Activated CD4-positive, alpha-beta T cell treated with anti-CD3 and anti-CD28 coated beads, Interleukin-2, Interleukin-4, amounts not matched to agents 100 ng/mL and 50 ng/mL, durations not matched to agents 16 hours and 8 hours (primary cell): ENCODE results near the gene ZNF439.
"Not testable (repeated sequence)": the region's sequence is repeated elsewhere in the genome, so short reads cannot be mapped to it uniquely, and the experiment has no call there.

Source experiments
- DNase-seq: peaks from one replicate; pipeline ENCODE4 v3.0.0-alpha.2; 2020; ENCODE audit warnings: low spot score

ZNF439 gene

DNA sequence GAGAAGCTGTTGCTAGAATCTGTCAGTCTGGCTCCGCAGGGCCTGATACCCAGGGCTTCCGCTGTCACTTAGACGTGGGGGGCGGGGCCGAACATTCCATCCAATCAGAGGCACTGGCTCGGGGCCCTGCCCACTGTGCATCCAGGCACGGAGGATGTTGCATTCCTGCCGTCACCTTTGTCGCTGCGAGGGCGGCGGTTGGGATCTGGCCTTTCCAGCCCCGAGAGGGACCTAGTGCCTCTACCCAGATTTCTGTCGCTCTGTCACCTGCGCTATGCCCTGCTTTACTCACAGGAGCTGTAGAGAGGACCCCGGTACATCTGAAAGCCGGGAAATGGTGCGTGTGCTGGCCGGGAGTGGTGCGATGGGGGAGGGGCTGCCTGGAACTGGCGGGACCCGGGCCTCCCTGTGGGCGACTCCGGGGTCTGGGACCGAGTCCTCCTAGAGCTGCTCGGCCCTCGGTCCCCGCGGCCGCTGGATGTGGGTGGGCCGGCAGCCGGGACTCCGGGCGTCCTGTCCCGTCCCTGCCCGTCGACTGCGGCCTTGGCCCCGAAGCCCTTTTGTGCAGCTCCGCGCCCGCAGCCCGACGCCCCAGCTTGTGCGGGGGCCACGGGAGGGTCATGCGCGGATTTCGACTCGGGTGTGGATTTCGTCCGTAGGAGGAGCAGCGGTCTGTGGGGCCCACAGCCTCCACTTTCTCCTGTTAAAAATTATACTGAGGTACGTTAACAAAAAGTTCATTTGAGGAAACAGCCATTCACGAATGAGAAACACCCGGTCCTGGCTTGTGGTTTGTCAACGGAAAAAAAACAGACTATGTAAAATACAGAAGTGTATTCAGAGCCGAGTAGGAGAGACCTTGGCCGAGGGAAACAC is at the start of gene ZNF439:
ZNF439 (plus strand) TSS at position 133 of the 876 bp plus-strand sequence; CDS start at position 275, 142 bp downstream.
- DNase-seq: peak; percentile 43

DNA sequence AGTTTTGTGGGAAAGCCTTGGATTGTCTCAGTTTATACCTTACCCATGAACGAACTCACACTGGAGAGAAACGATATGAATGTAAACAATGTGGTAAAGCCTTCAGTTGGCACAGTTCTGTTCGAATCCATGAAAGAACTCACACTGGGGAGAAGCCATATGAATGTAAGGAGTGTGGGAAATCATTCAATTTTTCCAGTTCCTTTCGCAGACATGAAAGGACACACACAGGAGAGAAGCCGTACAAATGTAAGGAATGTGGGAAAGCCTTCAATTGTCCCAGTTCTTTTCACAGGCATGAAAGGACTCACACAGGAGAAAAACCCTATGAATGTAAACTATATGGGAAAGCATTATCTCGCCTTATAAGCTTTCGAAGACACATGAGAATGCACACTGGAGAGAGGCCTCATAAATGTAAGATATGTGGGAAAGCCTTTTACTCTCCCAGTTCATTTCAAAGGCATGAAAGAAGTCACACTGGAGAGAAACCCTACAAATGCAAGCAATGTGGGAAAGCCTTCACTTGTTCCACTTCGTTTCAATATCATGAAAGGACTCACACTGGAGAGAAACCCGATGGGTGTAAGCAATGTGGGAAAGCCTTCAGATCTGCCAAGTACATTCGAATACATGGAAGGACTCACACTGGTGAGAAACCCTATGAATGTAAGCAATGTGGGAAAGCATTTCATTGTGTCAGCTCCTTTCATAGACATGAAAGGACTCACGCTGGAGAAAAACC is 42.0 kb upstream of the ZNF439 start:
- DNase-seq: no peak

DNA sequence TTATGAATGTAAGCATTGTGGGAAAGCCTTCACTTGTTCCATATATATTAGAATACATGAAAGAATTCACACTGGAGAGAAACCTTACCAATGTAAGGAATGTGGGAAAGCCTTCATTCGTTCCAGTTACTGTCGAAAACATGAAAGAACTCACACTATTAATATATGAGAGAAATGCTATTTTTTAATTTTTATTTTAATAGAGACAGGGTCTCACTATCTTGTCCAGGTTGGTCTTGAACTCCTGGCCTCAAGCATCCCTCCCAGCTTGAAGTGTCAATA is 41.5 kb upstream of the ZNF439 start:
- DNase-seq: no peak

DNA sequence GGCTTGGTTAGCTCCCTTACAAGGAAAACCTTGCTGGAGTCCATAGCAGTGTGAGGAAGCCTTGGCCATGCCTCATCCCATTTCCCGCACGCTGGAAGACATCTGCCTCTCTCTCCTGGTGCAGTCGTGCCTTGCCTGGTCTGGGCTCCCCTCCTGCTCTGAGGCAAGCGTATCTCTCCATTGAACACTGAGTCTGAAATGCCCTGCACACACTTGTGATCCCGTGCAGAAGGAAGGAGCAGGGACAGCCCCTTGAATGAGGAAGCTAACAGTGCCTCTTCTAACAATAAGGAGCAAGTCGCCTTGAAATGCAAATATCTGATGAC is 34.9 kb upstream of the ZNF439 start:
- DNase-seq: no peak

DNA sequence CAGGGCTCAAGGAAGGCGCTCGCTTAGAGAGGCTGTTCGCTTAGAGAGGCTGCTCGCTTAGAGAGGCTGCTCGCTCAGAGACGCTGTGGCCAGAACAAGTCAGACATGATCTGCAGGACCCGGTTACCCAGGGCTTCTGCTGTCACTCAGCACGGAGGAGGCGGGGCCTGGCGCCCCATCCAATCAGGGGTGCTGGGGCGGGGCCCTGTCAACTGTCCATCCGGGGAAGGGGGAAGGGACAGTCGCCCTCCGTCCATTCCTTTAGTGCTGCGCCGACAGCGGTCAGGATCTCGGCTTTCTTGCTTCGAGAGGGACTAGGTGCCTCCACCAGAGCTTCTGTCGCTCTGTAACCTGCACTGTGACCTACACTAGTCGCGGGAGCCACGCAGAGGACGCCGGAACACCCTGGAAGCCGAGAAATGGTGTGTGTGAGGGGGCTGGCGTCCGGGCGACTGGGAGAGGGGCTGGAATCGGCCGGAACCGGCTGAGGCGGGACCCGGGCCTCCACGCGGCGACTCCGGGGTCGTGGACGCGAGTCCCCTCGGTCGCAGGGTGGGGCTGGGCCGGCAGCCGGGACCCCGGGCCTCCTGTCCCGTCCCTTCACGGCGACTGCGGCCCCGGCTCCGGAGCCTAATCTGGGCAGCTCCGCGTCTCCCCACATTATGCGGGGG is 34.4 kb upstream of the ZNF439 start, which contains the start of gene ZNF440:
ZNF440 (plus strand) TSS at position 245 of the 671 bp plus-strand sequence; CDS start at position 420, 175 bp downstream.
- DNase-seq: peak; percentile 89

DNA sequence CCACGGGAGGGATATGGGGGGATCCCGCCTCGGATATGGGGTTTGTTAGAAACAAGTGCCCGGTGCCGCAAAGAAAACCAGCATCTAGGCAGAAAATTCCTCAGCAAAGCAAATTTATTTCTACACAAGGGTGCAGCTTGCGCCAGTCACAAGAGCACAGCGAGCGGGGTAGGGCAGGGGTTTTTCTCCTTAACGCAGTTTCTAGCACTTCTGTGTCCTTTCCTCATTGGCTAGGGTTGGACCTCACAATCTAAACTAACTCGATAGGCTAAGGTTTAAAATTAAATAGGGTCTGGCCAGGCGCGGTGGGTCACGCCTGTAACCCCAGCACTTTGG is 33.9 kb upstream of the ZNF439 start:
- no peak for DNase-seq

DNA sequence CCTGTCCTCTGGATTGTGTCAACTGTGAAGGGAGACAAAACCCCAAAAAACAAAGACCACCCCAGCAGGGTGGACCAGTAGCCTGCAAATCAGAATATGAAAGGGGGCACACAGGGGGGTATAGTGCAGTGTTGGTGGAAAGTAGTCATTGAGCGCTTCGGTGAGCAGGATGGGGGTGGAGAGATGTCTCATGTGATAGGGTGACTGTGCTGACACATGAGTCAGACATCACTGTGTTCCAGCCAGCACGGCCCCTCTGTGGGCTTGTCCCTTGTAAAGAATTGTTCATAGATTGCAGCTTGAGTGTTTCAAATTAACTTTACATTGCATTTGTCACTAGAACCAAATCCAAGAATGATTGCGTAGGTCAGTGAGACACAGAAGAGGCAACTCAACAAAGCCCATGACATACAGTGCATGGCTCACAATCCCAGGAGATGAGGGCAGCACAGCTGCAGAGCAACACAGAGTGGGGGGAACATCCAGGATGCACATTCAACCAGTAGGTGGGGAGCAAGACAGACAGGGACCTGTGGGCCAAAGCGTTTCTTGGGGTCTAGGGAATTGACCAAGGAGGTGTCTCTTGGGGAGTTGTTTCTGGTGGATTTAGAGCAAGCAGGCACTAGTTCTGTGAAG is 26.9 kb upstream of the ZNF439 start:
- DNase-seq: no peak

DNA sequence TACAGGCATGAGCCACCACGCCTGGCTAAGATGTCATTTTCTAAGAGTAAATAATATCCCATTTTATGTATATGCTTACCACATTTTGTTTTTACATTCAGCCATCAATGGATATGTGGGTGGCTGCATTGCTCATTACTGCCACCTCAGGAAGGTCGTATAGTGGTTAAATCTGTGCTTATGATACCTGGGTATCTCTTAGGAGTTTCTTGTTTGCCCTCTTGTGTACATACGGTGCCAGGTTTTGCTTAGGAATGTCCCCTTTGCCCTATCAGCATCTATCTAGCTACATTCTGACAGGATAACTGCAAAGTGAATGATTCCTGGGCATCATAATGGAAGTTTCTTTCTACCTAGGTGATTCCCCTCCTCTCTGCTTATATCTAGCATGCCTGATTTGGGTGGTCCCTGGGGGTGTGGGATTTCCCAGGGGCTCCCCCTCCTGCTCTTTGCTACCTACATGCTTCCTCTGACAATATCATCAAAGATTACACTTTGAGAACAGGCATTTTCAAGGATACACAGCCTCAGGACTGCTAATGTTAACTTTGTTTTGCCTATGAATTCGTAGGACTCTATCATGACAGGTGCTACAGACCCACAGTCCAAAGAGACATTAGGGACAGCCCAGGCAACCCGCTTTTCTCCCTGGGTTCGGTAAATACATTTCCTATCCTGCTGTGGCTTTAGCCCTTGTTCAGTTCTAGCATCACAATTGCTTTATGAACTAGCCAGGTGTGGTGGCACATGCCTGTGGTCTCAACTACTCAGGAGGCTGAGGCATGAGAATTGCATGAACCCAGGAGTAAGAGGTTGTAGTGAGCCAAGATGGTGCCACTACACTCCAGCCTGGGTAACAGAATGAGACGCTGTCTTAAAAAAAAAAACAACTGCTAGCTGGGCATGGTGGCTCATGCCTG is 19.3 kb upstream of the ZNF439 start:
- DNase-seq: not testable (repeated sequence)

DNA sequence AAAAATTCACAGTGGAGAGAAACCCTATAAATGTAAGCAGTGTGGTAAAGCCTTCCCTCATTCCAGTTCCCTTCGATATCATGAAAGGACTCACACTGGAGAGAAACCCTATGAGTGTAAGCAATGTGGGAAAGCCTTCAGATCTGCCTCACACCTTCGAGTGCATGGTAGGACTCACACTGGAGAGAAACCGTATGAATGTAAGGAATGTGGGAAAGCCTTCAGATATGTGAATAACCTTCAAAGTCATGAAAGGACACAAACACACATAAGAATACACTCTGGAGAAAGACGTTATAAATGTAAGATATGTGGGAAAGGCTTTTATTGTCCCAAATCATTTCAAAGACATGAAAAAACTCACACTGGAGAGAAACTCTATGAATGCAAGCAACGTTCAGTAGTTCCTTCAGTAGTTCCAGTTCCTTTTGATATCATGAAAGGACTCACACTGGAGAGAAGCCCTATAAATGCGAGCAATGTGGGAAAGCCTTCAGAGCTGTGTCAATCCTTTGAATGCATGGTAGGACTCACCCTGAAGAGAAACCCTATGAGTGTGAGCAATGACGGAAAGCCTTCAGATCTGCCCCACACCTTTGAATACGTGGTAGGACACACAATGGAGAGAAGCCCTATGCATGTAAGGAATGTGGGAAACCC is 16.1 kb upstream of the ZNF439 start:
- no peak for DNase-seq

DNA sequence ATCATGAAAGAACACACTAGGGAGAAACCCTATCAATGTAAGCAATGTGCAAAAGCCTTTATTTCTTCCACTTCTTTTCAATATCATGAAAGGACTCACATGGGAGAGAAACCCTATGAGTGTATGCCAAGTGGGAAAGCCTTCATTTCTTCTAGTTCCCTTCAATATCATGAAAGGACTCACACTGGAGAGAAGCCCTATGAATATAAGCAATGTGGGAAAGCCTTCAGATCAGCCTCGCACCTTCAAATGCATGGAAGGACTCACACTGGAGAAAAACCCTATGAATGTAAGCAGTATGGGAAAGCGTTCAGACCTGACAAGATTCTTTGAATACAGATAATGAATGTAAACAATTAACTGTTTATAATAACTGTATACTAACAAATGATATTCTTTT is 15.0 kb upstream of the ZNF439 start:
- no peak for DNase-seq

DNA sequence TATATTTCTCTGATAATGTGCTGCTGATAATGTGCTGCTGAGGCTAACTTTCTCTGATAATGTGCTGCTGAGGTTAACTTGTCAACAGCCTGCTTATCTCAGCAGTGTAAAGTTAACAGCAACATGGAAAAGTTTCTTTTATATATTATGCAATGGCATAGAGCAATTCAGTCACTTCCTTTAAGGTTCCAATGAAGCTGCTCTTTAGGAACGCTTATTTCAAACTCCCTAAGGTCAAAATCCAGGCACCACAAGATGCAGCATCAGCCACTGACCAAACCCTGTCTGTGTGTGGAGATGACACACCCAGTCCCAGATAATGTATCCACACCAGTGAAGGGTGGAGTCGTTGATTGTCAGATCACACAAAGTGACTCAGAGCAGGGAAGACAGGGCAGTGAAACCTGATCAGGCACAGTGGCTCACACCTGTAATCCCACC is 12.9 kb upstream of the ZNF439 start:
- DNase-seq: not testable (repeated sequence)

DNA sequence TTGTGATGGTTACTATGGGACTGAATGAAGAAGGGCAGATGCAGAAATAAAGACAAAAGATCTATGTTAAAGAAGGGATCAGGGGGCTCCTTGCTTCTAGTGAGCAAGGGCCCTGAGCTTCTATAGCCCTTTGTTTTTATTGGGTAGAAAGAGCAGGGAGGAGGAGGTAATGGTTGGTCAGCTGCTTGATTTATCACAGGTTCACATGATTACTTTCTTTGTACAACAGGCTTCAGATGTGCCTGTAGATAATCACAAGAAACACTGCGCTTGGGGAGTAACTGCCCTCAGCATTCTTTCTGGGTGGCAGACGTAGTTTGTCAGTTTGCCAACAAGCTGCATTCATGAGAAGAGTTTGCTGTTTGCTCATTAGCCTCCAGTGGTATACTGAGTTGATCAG is 4.8 kb upstream of the ZNF439 start:
- no peak for DNase-seq

DNA sequence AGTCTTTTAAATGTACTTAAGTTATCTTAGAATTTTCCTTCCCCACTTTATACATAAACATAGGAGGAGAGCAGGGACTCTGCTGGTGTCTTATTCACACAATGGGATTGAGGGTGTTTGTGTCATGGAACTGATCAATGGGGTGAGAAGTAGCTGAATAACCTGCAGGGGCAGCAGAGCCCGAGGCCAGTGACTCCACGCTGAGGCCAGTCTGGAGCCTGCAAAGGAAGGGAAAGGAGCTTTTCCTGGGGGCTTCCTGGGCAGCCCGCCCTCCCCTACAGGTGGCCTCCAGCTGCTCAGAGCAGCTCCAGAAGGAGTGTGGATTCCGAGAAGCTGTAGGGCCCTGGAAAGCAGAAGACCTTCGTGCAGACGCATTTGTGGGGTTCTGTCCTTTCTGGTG is 911 bp upstream of the ZNF439 start:
- DNase-seq: not testable (repeated sequence)

DNA sequence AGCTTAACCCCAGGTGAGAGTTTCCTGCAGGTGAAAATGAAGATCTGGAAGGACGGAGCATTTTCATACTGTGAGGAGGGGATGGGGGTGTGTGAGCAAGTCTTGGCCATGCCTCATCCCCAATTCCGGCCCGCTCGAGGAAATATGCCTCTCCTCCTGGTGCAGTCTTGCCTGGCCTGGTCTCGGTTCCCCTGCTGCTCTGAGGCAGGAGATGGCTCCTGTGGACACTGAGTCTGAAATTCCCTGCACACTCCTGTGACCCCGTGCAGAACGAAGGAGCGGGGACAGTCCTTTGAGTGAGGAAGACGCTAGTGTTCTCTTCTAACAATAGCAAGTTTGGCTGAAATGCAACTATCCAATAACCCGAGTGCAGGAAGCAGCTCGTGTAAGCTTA is 329 bp upstream of the ZNF439 start:
- DNase-seq: no peak

DNA sequence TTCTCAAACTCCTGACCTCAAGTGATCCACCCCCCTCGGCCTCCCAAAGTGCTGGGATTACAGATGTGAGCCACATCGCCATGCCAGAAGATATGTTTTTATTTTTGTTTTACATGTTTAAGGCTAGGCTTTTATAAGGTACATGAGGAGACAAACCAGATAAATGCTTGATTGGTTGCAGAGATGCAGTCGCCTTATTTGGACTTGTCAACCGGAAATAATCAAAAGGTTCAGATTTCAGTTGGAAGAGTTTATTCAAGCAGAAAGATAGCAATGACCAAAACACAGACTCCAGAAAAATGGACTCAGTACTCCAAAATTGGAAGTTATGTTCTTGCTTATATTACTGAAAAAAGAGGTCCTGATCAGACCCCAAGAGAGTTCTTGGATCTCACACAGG is 1.8 kb downstream of the ZNF439 start:
- not testable (repeated sequence) for DNase-seq

DNA sequence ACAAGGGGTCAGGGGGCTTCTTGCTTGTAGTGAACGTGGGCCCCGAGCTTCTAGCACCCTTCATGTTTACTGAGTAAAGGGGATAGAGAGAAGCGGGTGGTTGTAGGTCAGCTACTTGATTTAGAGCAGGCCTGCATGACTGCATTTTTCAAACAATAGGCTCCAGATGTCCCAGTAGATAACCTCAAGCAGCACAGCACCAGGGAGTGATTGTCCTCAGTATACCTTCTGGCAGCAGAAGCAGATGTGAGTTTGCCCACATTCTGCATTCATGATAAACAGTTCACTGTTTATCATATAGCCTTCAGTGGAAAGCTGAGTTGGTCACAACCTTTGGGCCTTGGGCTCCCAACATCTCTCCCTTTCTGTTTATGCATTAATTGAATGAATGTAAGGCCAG is 4.8 kb downstream of the ZNF439 start:
- DNase-seq: no peak

DNA sequence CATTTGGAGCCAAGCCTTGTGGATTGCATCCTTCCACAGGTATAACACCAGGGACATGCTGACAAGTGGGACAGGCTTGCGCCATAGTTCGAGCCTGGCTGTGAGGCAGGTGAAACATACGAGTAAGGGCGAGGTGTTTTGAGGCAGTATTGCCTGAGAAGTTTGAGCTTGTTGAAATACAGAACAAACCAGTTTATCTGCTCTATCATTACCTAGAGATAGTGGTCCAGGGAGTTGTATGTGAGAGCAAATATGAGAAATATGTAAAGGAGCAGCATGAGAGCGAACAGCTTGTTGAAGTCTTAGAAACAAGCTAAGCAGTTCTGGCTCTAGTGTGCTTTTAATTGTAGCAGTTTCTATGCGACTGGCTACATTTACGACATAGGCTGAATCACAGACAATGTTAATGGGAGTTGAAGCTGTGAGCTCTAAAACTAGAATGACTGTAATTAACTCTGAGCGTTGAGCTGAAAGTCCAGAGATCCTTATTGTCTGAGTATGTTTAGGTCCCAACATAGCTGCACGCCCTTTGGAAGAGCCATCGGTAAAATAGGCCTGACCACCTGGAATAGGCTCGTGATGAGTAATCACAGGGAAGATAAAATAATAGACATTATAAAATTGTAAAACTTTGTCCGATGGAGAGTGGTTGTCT is 8.2 kb downstream of the ZNF439 start:
- DNase-seq: no peak

DNA sequence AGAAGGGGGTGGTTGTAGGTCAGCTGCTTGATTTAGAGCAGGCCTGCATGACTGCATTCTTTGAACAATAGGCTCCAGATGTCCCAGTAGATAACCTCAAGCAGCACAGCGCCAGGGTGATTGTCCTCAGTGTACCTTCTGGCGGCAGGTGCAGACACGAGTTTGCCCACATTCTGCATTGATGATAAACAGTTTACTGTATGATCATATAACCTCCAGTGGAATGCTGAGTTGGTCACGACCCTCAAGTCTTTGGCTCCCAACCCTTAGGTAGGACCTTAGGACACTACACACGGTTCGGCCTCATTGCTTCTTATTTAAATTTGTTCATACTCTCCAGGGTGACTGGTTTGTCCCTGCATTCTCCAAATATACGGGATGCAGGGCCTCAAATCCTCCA is 12.2 kb downstream of the ZNF439 start:
- no peak for DNase-seq

DNA sequence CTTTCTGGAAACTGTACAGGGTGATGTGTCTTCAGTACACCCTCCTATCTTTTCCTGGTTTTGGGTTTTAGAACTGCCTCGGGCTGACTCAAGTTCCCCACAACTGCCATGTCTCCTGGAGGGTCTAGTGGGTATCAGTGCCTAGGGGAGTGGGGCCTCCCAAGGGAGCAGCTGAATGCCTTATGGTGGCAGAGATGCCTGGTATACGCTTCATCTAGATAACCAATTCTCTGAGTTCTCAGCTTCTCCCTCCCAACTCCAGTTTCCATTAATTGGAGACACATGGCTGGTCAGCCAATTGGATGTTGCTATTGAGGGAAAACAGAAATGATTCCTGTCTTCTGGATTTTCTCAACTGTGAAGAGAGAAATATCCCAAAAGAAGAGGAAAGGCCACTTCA is 12.8 kb downstream of the ZNF439 start:
- no peak for DNase-seq

DNA sequence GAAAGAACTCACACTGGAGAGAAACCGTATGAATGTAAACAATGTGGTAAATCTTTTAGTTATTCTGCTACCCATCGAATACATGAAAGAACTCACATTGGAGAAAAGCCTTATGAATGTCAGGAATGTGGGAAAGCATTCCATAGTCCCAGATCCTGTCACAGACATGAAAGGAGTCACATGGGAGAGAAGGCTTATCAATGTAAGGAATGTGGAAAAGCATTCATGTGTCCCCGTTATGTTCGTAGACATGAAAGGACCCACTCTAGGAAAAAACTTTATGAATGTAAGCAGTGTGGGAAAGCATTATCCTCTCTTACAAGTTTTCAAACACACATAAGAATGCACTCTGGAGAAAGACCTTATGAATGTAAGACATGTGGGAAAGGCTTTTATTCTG is 19.2 kb downstream of the ZNF439 start:
- DNase-seq: not testable (repeated sequence)
